Tibial nerve (tissue), 4 donors: ENCODE results near the gene METTL5. TPM values are rescaled to one million over a fixed set of nuclear protein-coding genes. Genes with fewer than 3 reads are reported as not detected.

Experiments used
- DNase-seq, 2 donors: peaks; one replicate each; pipeline ENCODE4 v3.0.0-alpha.2; 2019; ENCODE audit warnings: low spot score in 2 of 2
- H3K27ac ChIP-seq, 4 donors: fragments of 200-600 bp; sonication (generic) in 3 of 4; one replicate each; pipeline ENCODE4 v1.5.1; 2017 to 2019; ENCODE audit warnings: mild to moderate bottlenecking in 1 of 4
- H3K27me3 ChIP-seq, 2 donors: fragments of 200-600 bp; sonication (generic) in 1 of 2; one replicate each; pipeline versions ENCODE4 v1.5.1 to v1.6.0; 2017 to 2019
- H3K36me3 ChIP-seq, 3 donors: fragments of 200-600 bp; sonication (generic); one replicate each; pipeline ENCODE4 v1.5.1; 2018 to 2019
- H3K4me1 ChIP-seq, 4 donors: fragments of 200-600 bp; sonication (generic) in 3 of 4; one replicate each; pipeline ENCODE4 v1.5.1; 2017 to 2019
- H3K4me3 ChIP-seq, 4 donors: fragments of 200-600 bp; sonication (generic) in 3 of 4; one replicate each; pipeline ENCODE4 v1.5.1; 2017 to 2019; ENCODE audit warnings: mild to moderate bottlenecking in 1 of 4, moderate library complexity in 1 of 4
- H3K9me3 ChIP-seq, 4 donors: fragments of 200-600 bp; sonication (generic) in 3 of 4; one replicate each; pipeline ENCODE4 v1.5.1; 2017 to 2019
- CTCF ChIP-seq, 5 experiments: fragments of 200-600 bp in 3 of 5; fragments of 450-650 bp in 2 of 5; sonication (generic) in 3 of 5; IDR thresholded peaks; one replicate each; pipeline ENCODE4 v1.5.1; 2016 to 2019; ENCODE audit warnings: antibody characterized with exemption in 5 of 5, mild to moderate bottlenecking in 3 of 5, moderate library complexity in 2 of 5
- EP300 ChIP-seq, 2 donors: sonication (generic); formaldehyde crosslinking; IDR thresholded peaks; one replicate each; pipeline ENCODE4 v1.6.1; 2017; ENCODE audit warnings: antibody characterized with exemption in 2 of 2, mild to moderate bottlenecking in 1 of 2
- POLR2A ChIP-seq, 2 donors: fragments of 450-650 bp; IDR thresholded peaks; one replicate each; pipeline ENCODE4 v1.6.1; 2017; ENCODE audit warnings: antibody characterized with exemption in 2 of 2, mild to moderate bottlenecking in 2 of 2, moderate library complexity in 2 of 2
- WGBS, 2 donors: methylation state at CpG; one replicate each; pipeline ENCODE4 v1.1.5; 2018; 5-methylcytosine and 5-hydroxymethylcytosine counted together
- total RNA-seq, 4 donors: library from RNA; depleted of rRNA; stranded (reverse); fragments of >200 nt; gene quantifications; one replicate each; pipeline ENCODE4 v1.1.0, GENCODE V29; 2016

Gene METTL5
- total RNA-seq, 4 donors from 2014 or later = 41.0 to 83.5 (median 47.2) TPM

- Histone ChIP-seq H3K27me3 (no peaks in the 10 kb centered on the region), H3K27ac (no peak overlapping the region), H3K9me3 (no peaks in the 10 kb centered on the region), H3K4me1 (peaks cover 0 to 24% (median 0%) of the 10 kb centered on the region in 4 donors), H3K36me3 (peaks cover 0 to 81% (median 18%) of the 10 kb centered on the region in 3 donors), H3K4me3 (no peak overlapping the region)
- no peak for DNase-seq
- TF ChIP-seq POLR2A (IDR thresholded peaks at IDR 0.05) (no peak), CTCF (IDR thresholded peaks at IDR 0.05) (no peak), EP300 (IDR thresholded peaks at IDR 0.05) (no peak)
These were observed 18.1 kb downstream of the METTL5 start for GRCh38 chr2:169806586-169806985.

- DNase-seq = no peak
- WGBS, 2 donors = 90 to 92% methylated on average over 9 of the region's 9 CpGs
- TF ChIP-seq POLR2A (IDR thresholded peaks at IDR 0.05) = no peak
- TF ChIP-seq EP300 (IDR thresholded peaks at IDR 0.05) = no peak
- TF ChIP-seq CTCF (IDR thresholded peaks at IDR 0.05) = no peak
- Histone ChIP-seq H3K4me1 (peaks cover 0 to 44% (median 6%) of the 10 kb centered on the region in 4 donors), H3K4me3 (no peak overlapping the region), H3K27me3 (no peaks in the 10 kb centered on the region), H3K36me3 (peaks cover 0 to 52% (median 11%) of the 10 kb centered on the region in 3 donors), H3K9me3 (no peaks in the 10 kb centered on the region), H3K27ac (no peak overlapping the region)
These were observed 21.2 kb downstream of the METTL5 start for GRCh38 chr2:169803480-169803879.

DNA sequence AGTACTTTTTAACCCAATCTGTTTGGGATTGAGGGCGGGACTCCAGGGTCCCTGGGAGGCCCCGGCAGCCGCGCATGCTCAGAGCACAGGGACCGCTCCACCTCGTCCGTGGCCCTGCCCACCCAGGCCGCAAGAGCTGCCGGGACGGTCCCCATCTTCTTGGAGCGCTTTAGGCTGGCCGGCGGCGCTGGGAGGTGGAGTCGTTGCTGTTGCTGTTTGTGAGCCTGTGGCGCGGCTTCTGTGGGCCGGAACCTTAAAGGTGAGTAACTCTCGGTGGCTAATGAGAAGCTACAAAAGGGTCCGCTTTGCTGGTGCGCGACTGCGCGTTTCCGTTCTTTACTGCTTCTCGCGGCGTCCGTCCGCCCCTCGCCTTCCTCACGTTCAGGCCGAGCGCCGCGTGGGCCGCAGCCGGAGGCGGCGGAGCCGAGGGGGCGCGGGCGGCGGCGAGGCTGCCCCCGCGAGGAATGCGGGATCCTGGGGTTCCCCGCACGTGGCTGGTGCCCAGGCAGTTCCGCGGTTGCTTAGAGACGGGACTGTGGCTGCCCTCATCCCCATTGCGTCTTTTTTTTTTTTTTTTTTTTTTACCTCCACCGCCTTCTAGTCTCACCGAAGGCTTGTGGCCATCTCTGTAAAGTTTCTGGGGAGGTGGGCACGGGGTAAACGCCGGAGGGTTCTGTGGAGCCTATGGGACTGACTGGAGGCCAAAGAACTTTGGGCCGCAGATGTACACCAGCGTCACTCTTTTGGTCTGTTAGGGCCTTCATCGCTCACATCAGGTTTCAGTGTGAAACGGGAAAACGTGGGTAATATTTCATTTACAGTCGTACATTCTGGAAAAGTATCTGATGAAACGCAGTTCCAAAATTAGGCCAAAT lies 25.8 kb downstream of the METTL5 start, which contains the start of gene SSB:
Gene SSB (plus strand): TSS at position 154 of the 875 bp plus-strand sequence. CDS start 2,090 bp downstream, outside the sequence.
- H3K27ac ChIP-seq = peak within 1 kb of the TSS; percentile 78 to 93 (median 86)
- WGBS, 2 donors = 1% methylated on average over 51 to 58 of the region's 67 CpGs
- peak within 1 kb of the TSS; percentile 49 to 95 (median 82) for H3K4me3 ChIP-seq
- H3K27me3 ChIP-seq = no peaks in the 10 kb centered on the region
- peak; percentile 77 to 79 for DNase-seq
- H3K9me3 ChIP-seq = no peaks in the 10 kb centered on the region
- peaks cover 0 to 14% (median 0%) of the 10 kb centered on the region in 3 donors for H3K36me3 ChIP-seq
- TF ChIP-seq POLR2A (IDR thresholded peaks at IDR 0.05) = peak; percentile 61 to 80
- peak; percentile 52 to 95 for TF ChIP-seq EP300 (IDR thresholded peaks at IDR 0.05)
- peak in 1 of 5 experiments; percentile 29 for TF ChIP-seq CTCF (IDR thresholded peaks at IDR 0.05)
- peaks cover 0 to 43% (median 6%) of the 10 kb centered on the region in 4 donors for H3K4me1 ChIP-seq

DNA sequence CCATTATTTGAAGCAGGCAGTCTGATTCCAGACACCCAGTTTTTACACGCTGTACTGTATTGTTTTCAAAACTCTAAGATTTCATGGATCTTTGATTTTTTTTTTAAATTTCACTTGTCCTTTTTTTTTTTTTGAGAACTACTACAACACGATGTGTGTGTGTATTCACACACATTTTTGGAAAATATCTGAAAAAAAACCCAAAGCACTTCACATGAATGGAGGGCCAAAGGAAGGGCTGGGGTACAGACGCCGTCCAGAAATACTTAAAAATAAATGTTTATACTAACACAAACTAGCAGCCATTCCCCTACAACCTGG lies 26.3 kb downstream of the METTL5 start:
- Histone ChIP-seq H3K27ac (peak overlapping the region; percentile 78 to 93 (median 86)), H3K9me3 (no peaks in the 10 kb centered on the region), H3K4me1 (peaks cover 0 to 37% (median 6%) of the 10 kb centered on the region in 4 donors), H3K27me3 (no peaks in the 10 kb centered on the region), H3K36me3 (peaks cover 0 to 14% (median 0%) of the 10 kb centered on the region in 3 donors), H3K4me3 (peak overlapping the region; percentile 49 to 95 (median 82))
- 4 to 8% methylated on average over 4 of the region's 4 CpGs for WGBS, 2 donors
- no peak for DNase-seq
- no peak for TF ChIP-seq CTCF (IDR thresholded peaks at IDR 0.05)
- no peak for TF ChIP-seq EP300 (IDR thresholded peaks at IDR 0.05)
- TF ChIP-seq POLR2A (IDR thresholded peaks at IDR 0.05) = no peak

DNA sequence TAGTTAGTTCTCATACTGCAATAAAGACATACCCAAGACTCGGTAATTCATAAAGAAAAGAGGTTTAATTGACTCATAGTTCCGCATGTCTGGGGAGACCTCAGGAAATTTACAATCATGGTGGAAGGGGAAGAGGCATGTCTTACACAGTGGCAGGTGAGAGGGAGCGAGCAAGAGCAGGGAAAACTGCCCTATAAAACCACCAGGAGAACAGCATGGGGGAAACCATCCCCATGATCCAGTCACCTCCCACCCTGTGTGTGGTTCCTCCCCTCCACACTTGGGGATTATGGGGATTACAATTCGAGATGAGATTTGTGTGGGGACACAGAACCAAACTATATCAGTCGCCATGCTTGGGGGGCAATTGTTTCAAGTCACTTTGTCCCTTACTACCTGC lies 27.1 kb downstream of the METTL5 start:
- Histone ChIP-seq H3K4me3 (no peak overlapping the region), H3K27ac (no peak overlapping the region), H3K9me3 (no peaks in the 10 kb centered on the region), H3K36me3 (peaks cover 0 to 12% (median 0%) of the 10 kb centered on the region in 3 donors), H3K4me1 (peaks cover 0 to 30% (median 6%) of the 10 kb centered on the region in 4 donors), H3K27me3 (no peaks in the 10 kb centered on the region)
- WGBS, 2 donors = 83 to 85% methylated on average over 5 of the region's 5 CpGs
- no peak for TF ChIP-seq EP300 (IDR thresholded peaks at IDR 0.05)
- no peak for TF ChIP-seq POLR2A (IDR thresholded peaks at IDR 0.05)
- TF ChIP-seq CTCF (IDR thresholded peaks at IDR 0.05) = no peak
- DNase-seq = no peak
